ENCODE results near the gene RGS13. TPM values are rescaled to one million over a fixed set of nuclear protein-coding genes. Genes with fewer than 3 reads are reported as not detected.

Gene RGS13
- total RNA-seq, 3 donors from 2014 or later (not counting 1 experiment from before 2014, with no cell fraction given): 0.45 to 1.3 (median 0.77) TPM

GRCh38 chr1:192668409-192668983, 32.5 kb downstream of the RGS13 start:
- Histone ChIP-seq H3K27me3 (ENCODE audit: control insufficient read depth, insufficient read depth, low read length) (no peaks in the 10 kb centered on the region), H3K36me3 (ENCODE audit: control insufficient read depth, insufficient read depth, low read length) (no peaks in the 10 kb centered on the region), H3K27ac (ENCODE audit: low read length) (no peak overlapping the region), H3K4me3 (ENCODE audit: low read length) (no peak overlapping the region), H3K9me3 (ENCODE audit: control insufficient read depth, insufficient read depth, low read length) (no peaks in the 10 kb centered on the region), H3K4me1 (ENCODE audit: control insufficient read depth, insufficient read depth, low read length) (no peaks in the 10 kb centered on the region)
- 71% methylated on average over 4 of the region's 5 CpGs for WGBS (ENCODE audit: insufficient coverage)
- Mint-ChIP-seq H3K4me3 (no peak overlapping the region), H3K36me3 (no peaks in the 10 kb centered on the region), H3K27me3 (ENCODE audit: low read depth in 2 of 2) (peaks cover 9 to 19% of the 10 kb centered on the region in 2 donors), H3K9me3 (peaks cover 0 to 2% of the 10 kb centered on the region in 2 donors), H3K4me1 (no peaks in the 10 kb centered on the region), H3K27ac (no peak overlapping the region)
- DNase-seq (no peak), ATAC-seq (no peak)
- no peak for TF ChIP-seq CTCF (IDR thresholded peaks at IDR 0.05)
- intact Hi-C loops (cut with micrococcal nuclease): loop anchor here (10.0 kb wide), 1 partner anchor 64 kb away; no protein-coding TSS in a partner anchor

GRCh38 chr1:192669174-192669573, 33.2 kb downstream of the RGS13 start:
- H3K27ac Mint-ChIP-seq: no peak overlapping the region
- intact Hi-C loops (cut with micrococcal nuclease): loop anchor here (10.0 kb wide), 1 partner anchor 64 kb away; no protein-coding TSS in a partner anchor
- no peak overlapping the region for H3K27ac ChIP-seq (ENCODE audit: low read length)
- no peak for TF ChIP-seq CTCF (IDR thresholded peaks at IDR 0.05)
- no peaks in the 10 kb centered on the region for H3K9me3 ChIP-seq (ENCODE audit: control insufficient read depth, insufficient read depth, low read length)
- DNase-seq (no peak), ATAC-seq (no peak)
- H3K27me3 ChIP-seq (ENCODE audit: control insufficient read depth, insufficient read depth, low read length): no peaks in the 10 kb centered on the region
- peaks cover 0 to 2% of the 10 kb centered on the region in 2 donors for H3K9me3 Mint-ChIP-seq
- H3K27me3 Mint-ChIP-seq (ENCODE audit: low read depth in 2 of 2): peaks cover 9 to 19% of the 10 kb centered on the region in 2 donors
- H3K36me3 Mint-ChIP-seq: no peaks in the 10 kb centered on the region
- H3K4me3 ChIP-seq (ENCODE audit: low read length): no peak overlapping the region
- WGBS (ENCODE audit: insufficient coverage): no CpG with 5 or more reads among the region's 1 CpG
- H3K36me3 ChIP-seq (ENCODE audit: control insufficient read depth, insufficient read depth, low read length): no peaks in the 10 kb centered on the region
- no peaks in the 10 kb centered on the region for H3K4me1 ChIP-seq (ENCODE audit: control insufficient read depth, insufficient read depth, low read length)
- H3K4me1 Mint-ChIP-seq: no peaks in the 10 kb centered on the region
- no peak overlapping the region for H3K4me3 Mint-ChIP-seq

- no peaks in the 10 kb centered on the region for H3K9me3 ChIP-seq (ENCODE audit: control insufficient read depth, insufficient read depth, low read length)
- WGBS (ENCODE audit: insufficient coverage): no CpG with 5 or more reads among the region's 1 CpG
- intact Hi-C loops (cut with micrococcal nuclease): no loop called here
- H3K4me3 ChIP-seq (ENCODE audit: low read length): no peak overlapping the region
- no peak overlapping the region for H3K27ac ChIP-seq (ENCODE audit: low read length)
- no peaks in the 10 kb centered on the region for H3K4me1 ChIP-seq (ENCODE audit: control insufficient read depth, insufficient read depth, low read length)
- no peaks in the 10 kb centered on the region for H3K27me3 ChIP-seq (ENCODE audit: control insufficient read depth, insufficient read depth, low read length)
- Mint-ChIP-seq H3K4me3 (no peak overlapping the region), H3K27ac (no peak overlapping the region), H3K27me3 (ENCODE audit: low read depth in 2 of 2) (peaks cover 11 to 19% of the 10 kb centered on the region in 2 donors), H3K4me1 (no peaks in the 10 kb centered on the region), H3K9me3 (peaks cover 0 to 2% of the 10 kb centered on the region in 2 donors), H3K36me3 (no peaks in the 10 kb centered on the region)
- TF ChIP-seq CTCF (IDR thresholded peaks at IDR 0.05): no peak
- H3K36me3 ChIP-seq (ENCODE audit: control insufficient read depth, insufficient read depth, low read length): no peaks in the 10 kb centered on the region
- no peak for ATAC-seq
- no peak for DNase-seq
These were observed 39.8 kb downstream of the RGS13 start for GRCh38 chr1:192675716-192676115.

GRCh38 chr1:192678099-192678498, 42.2 kb downstream of the RGS13 start:
- no peak for TF ChIP-seq CTCF (IDR thresholded peaks at IDR 0.05)
- DNase-seq: no peak
- no peak overlapping the region for H3K27ac ChIP-seq (ENCODE audit: low read length)
- H3K36me3 ChIP-seq (ENCODE audit: control insufficient read depth, insufficient read depth, low read length): no peaks in the 10 kb centered on the region
- Mint-ChIP-seq H3K27ac (no peak overlapping the region), H3K27me3 (ENCODE audit: low read depth in 2 of 2) (peaks cover 3% of the 10 kb centered on the region in 2 donors), H3K36me3 (no peaks in the 10 kb centered on the region), H3K4me3 (no peak overlapping the region), H3K4me1 (no peaks in the 10 kb centered on the region), H3K9me3 (peaks cover 0 to 2% of the 10 kb centered on the region in 2 donors)
- no peaks in the 10 kb centered on the region for H3K4me1 ChIP-seq (ENCODE audit: control insufficient read depth, insufficient read depth, low read length)
- no peaks in the 10 kb centered on the region for H3K9me3 ChIP-seq (ENCODE audit: control insufficient read depth, insufficient read depth, low read length)
- intact Hi-C loops (cut with micrococcal nuclease): no loop called here
- no peaks in the 10 kb centered on the region for H3K27me3 ChIP-seq (ENCODE audit: control insufficient read depth, insufficient read depth, low read length)
- ATAC-seq: no peak
- H3K4me3 ChIP-seq (ENCODE audit: low read length): no peak overlapping the region
